Frontal cortex (tissue), 4 donors: ENCODE measurements around the gene OR7G3. TPM values are rescaled to one million over a fixed set of nuclear protein-coding genes. Genes with fewer than 3 reads are reported as not detected.

ENCODE experiments used
- DNase-seq, 2 donors: peaks; one replicate each; pipeline ENCODE4 v3.0.0; 2012; ENCODE audit warnings: low spot score in 2 of 2
- FAIRE-seq: peaks from 2 replicates; lab custom pipeline; 2012; peaks lifted over from hg19 to GRCh38; lab: Jason Lieb, UNC
- total RNA-seq: library from RNA; depleted of rRNA; stranded (reverse); fragments of >200 nt; gene quantifications from one replicate; pipeline ENCODE4 v1.2.3, GENCODE V29; 2014
- donor health status: control.
- donor health status: control.
- donor health status: control.

The OR7G3 gene
- total RNA-seq = not detected

GRCh38 chr19:9126900-9127405 is at the start of gene OR7G3:
Gene OR7G3 (minus strand): TSS chr19:9126950. CDS start chr19:9126950, 0 bp downstream.
- DNase-seq (no peak), FAIRE-seq (no peak)

- DNase-seq (no peak), FAIRE-seq (no peak)
These were observed 48.6 kb upstream of the OR7G3 start for GRCh38 chr19:9175326-9175725.

GRCh38 chr19:9171393-9171991 is 44.7 kb upstream of the OR7G3 start:
- DNase-seq (no peak), FAIRE-seq (no peak)

- FAIRE-seq (no peak), DNase-seq (no peak)
These were observed 40.1 kb upstream of the OR7G3 start for GRCh38 chr19:9166846-9167245.

- FAIRE-seq (no peak), DNase-seq (no peak)
These were observed 38.5 kb upstream of the OR7G3 start for GRCh38 chr19:9165261-9165660.

GRCh38 chr19:9161427-9161826 is 34.7 kb upstream of the OR7G3 start:
- DNase-seq (no peak), FAIRE-seq (no peak)

- DNase-seq (no peak), FAIRE-seq (no peak)
These were observed 33.1 kb upstream of the OR7G3 start for GRCh38 chr19:9159891-9160290.

- no peak for FAIRE-seq
These were observed 29.6 kb upstream of the OR7G3 start for GRCh38 chr19:9156304-9156703.

GRCh38 chr19:9155591-9155990 is 28.8 kb upstream of the OR7G3 start:
- no peak for DNase-seq
- no peak for FAIRE-seq

More at GRCh38 chr19:9156304-9156703, 29.6 kb upstream of the OR7G3 start:
- DNase-seq = no peak

- no peak for FAIRE-seq
These were observed 24.6 kb upstream of the OR7G3 start for GRCh38 chr19:9151367-9151766.

GRCh38 chr19:9150650-9151049 is 23.9 kb upstream of the OR7G3 start:
- DNase-seq (no peak), FAIRE-seq (no peak)

More at GRCh38 chr19:9151367-9151766, 24.6 kb upstream of the OR7G3 start:
- no peak for DNase-seq

GRCh38 chr19:9149997-9150396 is 23.2 kb upstream of the OR7G3 start:
- FAIRE-seq (no peak), DNase-seq (no peak)

GRCh38 chr19:9148697-9149096 is 21.9 kb upstream of the OR7G3 start:
- FAIRE-seq = no peak

GRCh38 chr19:9146882-9147281 is 20.1 kb upstream of the OR7G3 start:
- FAIRE-seq (no peak), DNase-seq (no peak)

More at GRCh38 chr19:9148697-9149096, 21.9 kb upstream of the OR7G3 start:
- no peak for DNase-seq

- DNase-seq = no peak
- no peak for FAIRE-seq
These were observed 18.2 kb upstream of the OR7G3 start for GRCh38 chr19:9144920-9145319.

- no peak for FAIRE-seq
These were observed 13.6 kb upstream of the OR7G3 start, which contains the start of gene ZNF317 for GRCh38 chr19:9140159-9140874. Gene ZNF317 (plus strand): TSS chr19:9140397. CDS start chr19:9156017, 15,620 bp downstream.

GRCh38 chr19:9139609-9140158 is 12.9 kb upstream of the OR7G3 start:
- DNase-seq (no peak), FAIRE-seq (peak; percentile 40)

More at GRCh38 chr19:9140159-9140874, 13.6 kb upstream of the OR7G3 start, which contains the start of gene ZNF317:
- peak; percentile 71 to 79 for DNase-seq

GRCh38 chr19:9132422-9132821 is 5.7 kb upstream of the OR7G3 start:
- no peak for FAIRE-seq
- DNase-seq = no peak

GRCh38 chr19:9130965-9131364 is 4.2 kb upstream of the OR7G3 start:
- DNase-seq = no peak
- no peak for FAIRE-seq

- FAIRE-seq (no peak), DNase-seq (no peak)
These were observed 1.4 kb upstream of the OR7G3 start for GRCh38 chr19:9128171-9128570.

- FAIRE-seq (no peak), DNase-seq (no peak)
These were observed 10.2 kb downstream of the OR7G3 start for GRCh38 chr19:9116547-9116946.
